GM12891 (cell line): ENCODE results near the gene MAOB.

Source experiments
- POLR2A ChIP-seq: IDR thresholded peaks from 2 replicates; pipeline ENCODE4 v1.6.1; 2011; ENCODE audit warnings: low read depth, low read length, control low read depth
- POLR2AphosphoS5 ChIP-seq: IDR thresholded peaks from 2 replicates; pipeline ENCODE4 v1.6.1; 2011; ENCODE audit warnings: low read depth, low read length, control low read depth
- POU2F2 ChIP-seq: IDR thresholded peaks from 2 replicates; pipeline ENCODE4 v1.6.1; 2011; ENCODE audit warnings: low read depth, mild to moderate bottlenecking, control low read depth, low read length, moderate library complexity
- SPI1 ChIP-seq: IDR thresholded peaks from 2 replicates; pipeline ENCODE4 v1.6.1; 2011; ENCODE audit warnings: low read depth, low read length, control low read depth
- TAF1 ChIP-seq: IDR thresholded peaks from 2 replicates; pipeline ENCODE4 v1.6.1; 2011; ENCODE audit warnings: low read depth, low read length, control low read depth

GRCh38 chrX:43880425-43880824, 1.8 kb downstream of the MAOB start:
- TF ChIP-seq POLR2AphosphoS5 (no peak), POLR2A (no peak), SPI1 (no peak), POU2F2 (no peak), TAF1 (no peak)
